GM12878 (cell line): ENCODE measurements around the gene FBXL5. TPM values are rescaled to one million over a fixed set of nuclear protein-coding genes. Genes with fewer than 3 reads are reported as not detected.

ENCODE experiments used
- ATAC-seq: fragments of 200-7000 bp; cut with Tn5 transposase; 3 replicates; pipeline ENCODE4 v1.9.1; 2020; ENCODE audit warnings: mild to moderate bottlenecking, moderate library complexity
- BruUV-seq: library from RNA; stranded (reverse); fragments of 400-500 nt; replicated peaks from 2 replicates; lab custom pipeline; 2021; lab: Mats Ljungman, UMichigan
- CTCF ChIA-PET: fragments of 300-600 bp; sonication (Branson Sonifier 250); formaldehyde crosslinking; extraction: SDS; loops from one replicate; lab custom pipeline; 2021; ENCODE audit warnings: inconsistent platforms; lab: Yijun Ruan, JAX
- POLR2A ChIA-PET: fragments of 350-600 bp; formaldehyde crosslinking; extraction: SDS; loops from one replicate; lab custom pipeline; 2021; ENCODE audit warnings: inconsistent platforms; lab: Charles Lee
- RAD21 ChIA-PET: fragments of 300-600 bp; sonication (Branson Sonifier 250); formaldehyde crosslinking; loops from one replicate; lab custom pipeline; 2023; ENCODE audit warnings: antibody characterized with exemption; ENCODE audit not compliant: unreplicated experiment; lab: Charles Lee
- SMC1A ChIA-PET: fragments of 300-600 bp; sonication (Branson Sonifier 250); formaldehyde crosslinking; loops from one replicate; lab custom pipeline; 2023; ENCODE audit not compliant: unreplicated experiment, uncharacterized antibody; lab: Charles Lee
- DNase-seq: peaks from one replicate; pipeline ENCODE4 v3.0.0-alpha.2; 2011; ENCODE audit warnings: low read depth, low spot score
- FAIRE-seq: peaks from 3 replicates; lab custom pipeline; 2011; peaks lifted over from hg19 to GRCh38; lab: Jason Lieb, UNC
- H2AFZ ChIP-seq: 2 replicates; pipeline ENCODE4 v1.6.0; 2011; ENCODE audit warnings: low read depth, low read length, control low read depth; ENCODE audit not compliant: control insufficient read depth
- H3K27ac ChIP-seq: 2 replicates; pipeline ENCODE4 v1.5.1; 2011; ENCODE audit warnings: control low read depth; ENCODE audit not compliant: control insufficient read depth, insufficient read depth
- H3K27me3 ChIP-seq, 2 experiments: replicated peaks in 1 of 2; 2 replicates each; pipeline versions ENCODE4 v1.6.0 to v1.6.1; 2011; ENCODE audit warnings: low read length in 1 of 2; ENCODE audit not compliant: control insufficient read depth in 2 of 2, insufficient read depth in 2 of 2
- H3K36me3 ChIP-seq, 2 experiments: 2 replicates each; pipeline ENCODE4 v1.5.1; 2011; ENCODE audit warnings: low read length in 1 of 2; ENCODE audit not compliant: control insufficient read depth in 2 of 2, insufficient read depth in 2 of 2
- H3K4me1 ChIP-seq: 2 replicates; pipeline ENCODE4 v1.6.1; 2011; ENCODE audit warnings: mild to moderate bottlenecking, low read length, moderate library complexity, mixed read lengths; ENCODE audit not compliant: control insufficient read depth, insufficient read depth
- H3K4me2 ChIP-seq: 2 replicates; pipeline ENCODE4 v1.6.0; 2011; ENCODE audit warnings: control low read depth; ENCODE audit not compliant: control insufficient read depth, insufficient read depth
- H3K4me3 ChIP-seq: fragments of 200-600 bp; sonication (generic); 2 replicates; pipeline ENCODE4 v1.5.1; 2016
- H3K79me2 ChIP-seq: 2 replicates; pipeline ENCODE4 v1.6.0; 2011; ENCODE audit warnings: low read length; ENCODE audit not compliant: control insufficient read depth, insufficient read depth
- H3K9ac ChIP-seq: 2 replicates; pipeline ENCODE4 v1.8.0; 2011; ENCODE audit warnings: low read length, control low read depth, mixed read lengths; ENCODE audit not compliant: control insufficient read depth, insufficient read depth
- H3K9me3 ChIP-seq: replicated peaks from 3 replicates; pipeline ENCODE4 v1.5.1; 2011; ENCODE audit warnings: mild to moderate bottlenecking, low read length; ENCODE audit not compliant: control insufficient read depth, insufficient read depth
- H4K20me1 ChIP-seq: 2 replicates; pipeline ENCODE4 v1.6.0; 2011; ENCODE audit not compliant: control insufficient read depth, insufficient read depth
- ATF7 ChIP-seq: fragments of 450-650 bp; IDR thresholded peaks from 2 replicates; pipeline ENCODE4 v1.6.1; 2016; ENCODE audit warnings: low read depth, mild to moderate bottlenecking
- BCL11A ChIP-seq: IDR thresholded peaks from 2 replicates; pipeline ENCODE4 v1.6.1; 2011; ENCODE audit warnings: low read depth, low read length
- CBFB ChIP-seq: IDR thresholded peaks from 2 replicates; pipeline ENCODE4 v1.6.1; 2016; ENCODE audit warnings: antibody characterized with exemption, low read depth
- ELK1 ChIP-seq: IDR thresholded peaks from 2 replicates; pipeline ENCODE4 v1.6.1; 2012; ENCODE audit warnings: low read depth, low read length, improper control_type of control experiment
- HDAC6 ChIP-seq: fragments of 200-600 bp; sonication (generic); IDR thresholded peaks from one replicate; pipeline ENCODE4 v1.8.0; 2017; ENCODE audit warnings: antibody characterized with exemption; ENCODE audit not compliant: unreplicated experiment
- IKZF2 ChIP-seq, 2 experiments: fragments of 450-650 bp; IDR thresholded peaks; 2 replicates each; pipeline ENCODE4 v1.6.1; 2017; ENCODE audit warnings: mild to moderate bottlenecking in 2 of 2, moderate library complexity in 2 of 2
- KAT2A ChIP-seq: conservative IDR thresholded peaks from 2 replicates; pipeline ENCODE4 v1.6.1; 2011; ENCODE audit warnings: low read depth, low read length; ENCODE audit not compliant: control insufficient read depth
- LARP7 ChIP-seq: fragments of 450-650 bp; IDR thresholded peaks from 2 replicates; pipeline ENCODE4 v1.6.1; 2017; ENCODE audit warnings: mild to moderate bottlenecking
- MTA3 ChIP-seq: IDR thresholded peaks from 2 replicates; pipeline ENCODE4 v1.6.1; 2012; ENCODE audit warnings: low read length, inconsistent platforms, borderline replicate concordance
- MYC ChIP-seq: IDR thresholded peaks from 2 replicates; pipeline ENCODE4 v1.6.1; 2011; ENCODE audit warnings: mild to moderate bottlenecking, low read length, moderate library complexity, inconsistent platforms; ENCODE audit not compliant: insufficient read depth, insufficient replicate concordance, insufficient read length, severe bottlenecking
- NFXL1 ChIP-seq: fragments of 450-650 bp; IDR thresholded peaks from 2 replicates; pipeline ENCODE4 v1.6.1; 2017; ENCODE audit warnings: antibody characterized with exemption, mild to moderate bottlenecking, borderline replicate concordance
- POLR2AphosphoS2 ChIP-seq: IDR thresholded peaks from 2 replicates; pipeline ENCODE4 v1.6.1; 2011; ENCODE audit warnings: low read depth, mild to moderate bottlenecking, low read length, improper control_type of control experiment, moderate library complexity
- RB1 ChIP-seq: fragments of 450-650 bp; formaldehyde crosslinking; IDR thresholded peaks from 2 replicates; pipeline ENCODE4 v1.6.1; 2017; ENCODE audit warnings: mild to moderate bottlenecking, borderline replicate concordance
- RBBP5 ChIP-seq: fragments of 200-600 bp; sonication (generic); conservative IDR thresholded peaks from 2 replicates; pipeline ENCODE4 v1.6.1; 2016
- RFX5 ChIP-seq: IDR thresholded peaks from 2 replicates; pipeline ENCODE4 v1.6.1; 2011; ENCODE audit warnings: low read depth, low read length, improper control_type of control experiment
- SIX5 ChIP-seq: IDR thresholded peaks from 2 replicates; pipeline ENCODE4 v1.6.1; 2011; ENCODE audit warnings: mild to moderate bottlenecking, low read depth, low read length, moderate library complexity; ENCODE audit not compliant: severe bottlenecking
- TARDBP ChIP-seq: IDR thresholded peaks from 2 replicates; pipeline ENCODE4 v1.6.1; 2016; ENCODE audit warnings: borderline replicate concordance
- WGBS: methylation state at CpG from one replicate; pipeline ENCODE4 v1.1.6; 2016; ENCODE audit warnings: low lambda C conversion rate; ENCODE audit not compliant: insufficient replicate concordance, insufficient coverage; ENCODE audit errors: missing lambda C conversion rate; 5-methylcytosine and 5-hydroxymethylcytosine counted together
- in situ Hi-C: fragments of 300-500 bp; cut with MboI; formaldehyde crosslinking; loops from 9 replicates; pipeline ENCODE4 v1.14.3; 2018; ENCODE audit warnings: mixed read lengths
- intact Hi-C: fragments of 100-400 bp; cut with micrococcal nuclease; formaldehyde crosslinking; loops from one replicate; pipeline ENCODE4 v1.14.2; 2022; ENCODE audit not compliant: unreplicated experiment
- polyA plus RNA-seq, 11 experiments: library from polyadenylated mRNA; depleted of rRNA in 4 of 11; unstranded in 6 of 11; stranded (reverse) in 5 of 11; fragments of >200 nt; fragmentation: Nextera tagmentation in 4 of 11; fragmentation: Illumina TruSeq in 1 of 11; extraction: Ambion mirVana in 4 of 11; extraction: Trizol in 1 of 11; gene quantifications; 1 replicate in 1 of 11; 2 replicates in 10 of 11; pipeline versions ENCODE4 v1.2.1 to v1.2.3, GENCODE V29; 2011 to 2016; ENCODE audit warnings: inconsistent platforms in 2 of 11, missing spikeins in 2 of 11, low read depth in 1 of 11
- total RNA-seq, 4 experiments: library from RNA; depleted of rRNA in 3 of 4; stranded (reverse); fragments of >200 nt in 3 of 4; fragmentation: Illumina TruSeq in 1 of 4; extraction: Trizol in 1 of 4; gene quantifications; 2 replicates each; pipeline versions ENCODE4 v1.2.1 to v1.2.3, GENCODE V29; 2013 to 2021

The FBXL5 gene
- total and polyA plus RNA-seq, 10 of the 15 experiments (the other 5 are each of a cell fraction or from before 2014, with no cell fraction given) = 10.1 to 46.2 (median 32.7) TPM

DNA sequence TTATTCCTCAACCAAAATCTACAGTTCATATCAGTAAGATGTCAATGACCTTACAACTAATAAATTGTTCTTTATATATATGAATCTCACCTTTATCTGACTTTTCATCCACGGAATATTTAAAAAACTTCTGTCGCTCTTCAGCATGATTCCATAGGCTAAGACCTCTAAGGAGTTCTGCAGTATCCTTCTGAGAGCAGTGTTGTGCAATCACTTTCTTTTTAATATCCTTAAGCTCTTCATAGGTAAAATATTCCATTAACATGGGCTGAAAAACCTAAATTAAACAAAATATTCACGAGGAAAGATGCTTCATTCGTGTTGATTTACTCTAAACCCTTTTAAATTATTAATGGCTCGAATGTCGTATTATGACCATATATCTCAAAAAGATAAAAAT lies 16.7 kb downstream of the FBXL5 start:
- Histone ChIP-seq H3K36me3 (peaks cover 2 to 25% of the 10 kb centered on the region in 2 experiments; a peak in 3 of 4 replicates), H2AFZ (no peak overlapping the region), H3K4me1 (no peaks in the 10 kb centered on the region), H3K4me2 (no peak overlapping the region), H3K27me3 (no peaks in the 10 kb centered on the region), H3K79me2 (no peaks in the 10 kb centered on the region; the same call in 1 of the 2 replicates), H3K4me3 (no peak overlapping the region), H4K20me1 (no peaks in the 10 kb centered on the region), H3K27ac (no peak overlapping the region), H3K9me3 (no peaks in the 10 kb centered on the region; the same call in 2 of the 3 replicates), H3K9ac (no peak overlapping the region)
- over 99% methylated on average over 6 of the region's 6 CpGs for WGBS
- ChIA-PET RAD21 (interaction anchor here (1.4 kb wide), 1 partner anchor 16 kb away, joined by 4 read pairs; no protein-coding TSS in a partner anchor), SMC1A (interaction anchor here (1.3 kb wide), 1 partner anchor 14 kb away, joined by 3 read pairs; no protein-coding TSS in a partner anchor), CTCF (interaction anchor here (0.6 to 2.0 kb wide), 4 partner anchors 9 to 197 kb away, joined by 3 to 6 read pairs (median 4); no protein-coding TSS in a partner anchor), POLR2A (no interaction called here)
- TF ChIP-seq CBFB (no peak), NFXL1 (no peak), KAT2A (no peak), SIX5 (no peak), HDAC6 (no peak), LARP7 (no peak), ATF7 (no peak), TARDBP (no peak), RB1 (no peak), RFX5 (no peak), MTA3 (no peak), IKZF2 (IDR thresholded peaks at IDR 0.05) (no peak), ELK1 (no peak), RBBP5 (no peak), MYC (no peak), BCL11A (no peak), POLR2AphosphoS2 (no peak)
- DNase-seq = no peak
- in situ Hi-C loops = no loop called here
- no peak for ATAC-seq
- intact Hi-C loops = no loop called here
- FAIRE-seq = no peak
- no TSS peak for BruUV-seq
